Stimulated activated naive B cell treated with anti-CD40 and anti-IgM and Interleukin-4, amounts not matched to agents 10 μg/mL and 1 μg/mL and 100 μg/mL, for 72 hours (primary cell): Measurements from ENCODE around the gene SBF1.
"Not testable (repeated sequence)": the region's sequence is repeated elsewhere in the genome, so short reads cannot be mapped to it uniquely, and the experiment has no call there.

Experiments used
- ATAC-seq, 2 donors: fragments of 150-1000 bp; cut with Tn5 transposase; replicated peaks; 2 replicates each; pipeline ENCODE4 v1.10.0; 2021; ENCODE audit warnings: moderate library complexity in 1 of 2
- DNase-seq: peaks from one replicate; pipeline ENCODE4 v3.0.0; 2021
- H3K27ac Mint-ChIP-seq: one replicate; pipeline ENCODE4 v1.8.0; 2022; ENCODE audit warnings: mild to moderate bottlenecking, mixed read lengths
- H3K27me3 Mint-ChIP-seq, 2 donors: one replicate each; pipeline ENCODE4 v1.8.0; 2022; ENCODE audit warnings: mixed read lengths in 2 of 2
- H3K36me3 Mint-ChIP-seq, 2 donors: one replicate each; pipeline ENCODE4 v1.8.0; 2022; ENCODE audit warnings: mixed read lengths in 2 of 2, mild to moderate bottlenecking in 1 of 2
- H3K4me1 Mint-ChIP-seq, 2 donors: one replicate each; pipeline ENCODE4 v1.8.0; 2022; ENCODE audit warnings: mixed read lengths in 2 of 2, mild to moderate bottlenecking in 1 of 2
- H3K4me3 Mint-ChIP-seq, 2 donors: one replicate each; pipeline ENCODE4 v1.8.0; 2022; ENCODE audit warnings: mild to moderate bottlenecking in 2 of 2, mixed read lengths in 2 of 2, moderate library complexity in 1 of 2
- H3K9me3 Mint-ChIP-seq, 2 donors: one replicate each; pipeline ENCODE4 v1.8.0; 2022; ENCODE audit warnings: mixed read lengths in 2 of 2, mild to moderate bottlenecking in 1 of 2

SBF1 gene

GRCh38 chr22:50474710-50475651 is at the start of gene SBF1:
Gene SBF1, minus strand, starts transcription at chr22:50475035. Its CDS starts 195 bp downstream, at chr22:50474840.
- Mint-ChIP-seq H3K36me3 (peaks cover 1 to 7% of the 10 kb centered on the region in 2 donors), H3K4me1 (peaks cover 48 to 58% of the 10 kb centered on the region in 2 donors)

GRCh38 chr22:50523806-50524675 is 49.2 kb upstream of the SBF1 start:
- Mint-ChIP-seq H3K27me3 (no peaks in the 10 kb centered on the region), H3K4me1 (peaks cover 36 to 62% of the 10 kb centered on the region in 2 donors), H3K27ac (peak overlapping the region; percentile 96), H3K9me3 (no peaks in the 10 kb centered on the region), H3K36me3 (peaks cover 59 to 61% of the 10 kb centered on the region in 2 donors), H3K4me3 (peak overlapping the region; percentile 92 to 93)
- ATAC-seq (no peak), DNase-seq (no peak)

More at GRCh38 chr22:50474710-50475651, at the start of gene SBF1:
- H3K27me3 Mint-ChIP-seq, result peaks cover 4 to 6% of the 10 kb centered on the region in 2 donors
- DNase-seq (peak; percentile 86), ATAC-seq (peak; percentile 80 to 83)
- peak within 1 kb of the TSS; percentile 89 for H3K27ac Mint-ChIP-seq
- peak within 1 kb of the TSS; percentile 88 to 93 for H3K4me3 Mint-ChIP-seq
- H3K9me3 Mint-ChIP-seq, result no peaks in the 10 kb centered on the region

- no peaks in the 10 kb centered on the region for H3K9me3 Mint-ChIP-seq
- H3K27ac Mint-ChIP-seq, result peak overlapping the region; percentile 96
- H3K4me3 Mint-ChIP-seq, result peak overlapping the region; percentile 14 to 93
- ATAC-seq, result no peak
- H3K4me1 Mint-ChIP-seq, result peaks cover 30 to 56% of the 10 kb centered on the region in 2 donors
- H3K27me3 Mint-ChIP-seq, result no peaks in the 10 kb centered on the region
- no peak for DNase-seq
- H3K36me3 Mint-ChIP-seq, result peaks cover 59 to 60% of the 10 kb centered on the region in 2 donors
Measured at GRCh38 chr22:50523458-50523805, 48.6 kb upstream of the SBF1 start.

GRCh38 chr22:50522806-50523438 is 48.1 kb upstream of the SBF1 start:
- peak overlapping the region; percentile 9 for H3K27ac Mint-ChIP-seq
- H3K36me3 Mint-ChIP-seq, result peaks cover 56 to 59% of the 10 kb centered on the region in 2 donors

GRCh38 chr22:50522208-50522805 is 47.5 kb upstream of the SBF1 start:
- no peaks in the 10 kb centered on the region for H3K9me3 Mint-ChIP-seq
- H3K36me3 Mint-ChIP-seq, result peaks cover 55 to 58% of the 10 kb centered on the region in 2 donors
- H3K27me3 Mint-ChIP-seq, result no peaks in the 10 kb centered on the region
- DNase-seq (no peak), ATAC-seq (no peak)
- H3K4me1 Mint-ChIP-seq, result peaks cover 21 to 45% of the 10 kb centered on the region in 2 donors
- H3K27ac Mint-ChIP-seq, result peak overlapping the region; percentile 59
- no peak overlapping the region for H3K4me3 Mint-ChIP-seq

More at GRCh38 chr22:50522806-50523438, 48.1 kb upstream of the SBF1 start:
- Mint-ChIP-seq H3K4me3 (peak overlapping the region in 1 of 2 donors; percentile 33), H3K4me1 (peaks cover 25 to 51% of the 10 kb centered on the region in 2 donors), H3K27me3 (no peaks in the 10 kb centered on the region), H3K9me3 (no peaks in the 10 kb centered on the region)
- DNase-seq (no peak), ATAC-seq (no peak)

- DNase-seq (no peak), ATAC-seq (no peak)
- Mint-ChIP-seq H3K27ac (no peak overlapping the region), H3K4me3 (no peak overlapping the region), H3K36me3 (peaks cover 50 to 56% of the 10 kb centered on the region in 2 donors), H3K9me3 (no peaks in the 10 kb centered on the region), H3K27me3 (no peaks in the 10 kb centered on the region), H3K4me1 (peaks cover 15 to 39% of the 10 kb centered on the region in 2 donors)
Measured at GRCh38 chr22:50521710-50522109, 46.9 kb upstream of the SBF1 start.

- no peak for ATAC-seq
- no peak overlapping the region for H3K4me3 Mint-ChIP-seq
- no peaks in the 10 kb centered on the region for H3K9me3 Mint-ChIP-seq
- DNase-seq, result no peak
- no peaks in the 10 kb centered on the region for H3K27me3 Mint-ChIP-seq
- H3K4me1 Mint-ChIP-seq, result peaks cover 13 to 36% of the 10 kb centered on the region in 2 donors
- no peak overlapping the region for H3K27ac Mint-ChIP-seq
- H3K36me3 Mint-ChIP-seq, result peaks cover 51 to 61% of the 10 kb centered on the region in 2 donors
Measured at GRCh38 chr22:50520826-50521453, 46.1 kb upstream of the SBF1 start.

- not testable (repeated sequence) for DNase-seq, H3K9me3 Mint-ChIP-seq, ATAC-seq, H3K4me3 Mint-ChIP-seq, H3K27ac Mint-ChIP-seq, H3K27me3 Mint-ChIP-seq
- Mint-ChIP-seq H3K4me1 (peaks cover 15 to 31% of the 10 kb centered on the region in 2 donors), H3K36me3 (peaks cover 48 to 66% of the 10 kb centered on the region in 2 donors)
Measured at GRCh38 chr22:50520184-50520583, 45.3 kb upstream of the SBF1 start.

- DNase-seq (no peak), ATAC-seq (no peak)
- Mint-ChIP-seq H3K4me1 (peaks cover 13 to 30% of the 10 kb centered on the region in 2 donors), H3K36me3 (peaks cover 46 to 67% of the 10 kb centered on the region in 2 donors), H3K27me3 (no peaks in the 10 kb centered on the region), H3K9me3 (no peaks in the 10 kb centered on the region), H3K4me3 (no peak overlapping the region), H3K27ac (no peak overlapping the region)
Measured at GRCh38 chr22:50519151-50519550, 44.3 kb upstream of the SBF1 start.

- H3K4me3 Mint-ChIP-seq, result no peak overlapping the region
- H3K27ac Mint-ChIP-seq, result no peak overlapping the region
- no peak for ATAC-seq
- H3K9me3 Mint-ChIP-seq, result no peaks in the 10 kb centered on the region
- H3K27me3 Mint-ChIP-seq, result no peaks in the 10 kb centered on the region
- peaks cover 47 to 68% of the 10 kb centered on the region in 2 donors for H3K36me3 Mint-ChIP-seq
- H3K4me1 Mint-ChIP-seq, result peaks cover 13 to 24% of the 10 kb centered on the region in 2 donors
- no peak for DNase-seq
Measured at GRCh38 chr22:50518606-50519005, 43.8 kb upstream of the SBF1 start.

- peaks cover 42 to 67% of the 10 kb centered on the region in 2 donors for H3K36me3 Mint-ChIP-seq
- no peaks in the 10 kb centered on the region for H3K27me3 Mint-ChIP-seq
- H3K27ac Mint-ChIP-seq, result peak overlapping the region; percentile 14
- H3K4me1 Mint-ChIP-seq, result peaks cover 10 to 15% of the 10 kb centered on the region in 2 donors
- H3K4me3 Mint-ChIP-seq, result no peak overlapping the region
- H3K9me3 Mint-ChIP-seq, result no peaks in the 10 kb centered on the region
- ATAC-seq (no peak), DNase-seq (no peak)
Measured at GRCh38 chr22:50517495-50518260, 42.8 kb upstream of the SBF1 start.

GRCh38 chr22:50516891-50517290 is 42.1 kb upstream of the SBF1 start:
- no peaks in the 10 kb centered on the region for H3K9me3 Mint-ChIP-seq
- H3K4me3 Mint-ChIP-seq, result no peak overlapping the region
- DNase-seq, result no peak
- no peak overlapping the region for H3K27ac Mint-ChIP-seq
- no peak for ATAC-seq
- H3K36me3 Mint-ChIP-seq, result peaks cover 41 to 66% of the 10 kb centered on the region in 2 donors
- H3K27me3 Mint-ChIP-seq, result no peaks in the 10 kb centered on the region
- peaks cover 9 to 11% of the 10 kb centered on the region in 2 donors for H3K4me1 Mint-ChIP-seq
